HCT116 (cell line): ENCODE results near the gene POLE. TPM values are rescaled to one million over a fixed set of nuclear protein-coding genes. Genes with fewer than 3 reads are reported as not detected.

Experiments used
- ATAC-seq: fragments of 200-7000 bp; cut with Tn5 transposase; 2 replicates; pipeline ENCODE4 v1.9.1; 2020; ENCODE audit warnings: mild to moderate bottlenecking, moderate library complexity
- BruUV-seq: library from RNA; stranded (reverse); fragments of 400-500 nt; replicated peaks from 2 replicates; lab custom pipeline; 2021; lab: Mats Ljungman, UMichigan
- CTCF ChIA-PET: fragments of 300-600 bp; sonication (Branson Sonifier 250); formaldehyde crosslinking; loops from one replicate; lab custom pipeline; 2021; ENCODE audit warnings: antibody characterized with exemption; lab: Charles Lee
- POLR2A ChIA-PET: fragments of 300-600, 350-600 bp; sonication (Branson Sonifier 250); formaldehyde crosslinking; loops from one replicate; lab custom pipeline; 2021; ENCODE audit warnings: antibody characterized with exemption; lab: Charles Lee
- RAD21 ChIA-PET, 2 experiments: fragments of 300-600 bp; sonication (Branson Sonifier 250); formaldehyde crosslinking; loops; one replicate each; lab custom pipeline; 2023; ENCODE audit warnings: low total read pairs in 2 of 2; ENCODE audit not compliant: uncharacterized antibody in 2 of 2, unreplicated experiment in 2 of 2, low non-redundant PET in 1 of 2; lab: Charles Lee
- DNase-seq: peaks from one replicate; pipeline ENCODE4 v3.0.0-alpha.2; 2010; ENCODE audit warnings: low read depth, low spot score
- H2AFZ ChIP-seq: fragments of 200-600 bp; shearing (Covaris generic), sonication (generic); 2 replicates; pipeline ENCODE4 v1.6.1; 2017; ENCODE audit warnings: low read depth, mixed run types, mixed read lengths, antibody characterized with exemption, low read length; ENCODE audit not compliant: poor library complexity, severe bottlenecking
- H3K27ac ChIP-seq: 2 replicates; pipeline ENCODE4 v1.5.1; 2012; ENCODE audit warnings: low read depth, low read length
- H3K27me3 ChIP-seq: fragments of 200-600 bp; sonication (generic); 2 replicates; pipeline ENCODE4 v1.6.1; 2016; ENCODE audit warnings: mixed run types, low read length, mixed read lengths; ENCODE audit not compliant: insufficient read depth
- H3K36me3 ChIP-seq, 2 experiments: fragments of 200-500 bp in 1 of 2; fragments of 200-600 bp in 1 of 2; sonication (Bioruptor generic) in 1 of 2; sonication (generic) in 1 of 2; 2 replicates each; pipeline versions ENCODE4 v1.5.1 to v1.6.1; 2014 to 2016; ENCODE audit warnings: low read length in 2 of 2, inconsistent platforms in 1 of 2, mixed read lengths in 1 of 2, mixed run types in 1 of 2; ENCODE audit not compliant: insufficient read depth in 2 of 2, control insufficient read depth in 1 of 2
- H3K4me1 ChIP-seq, 2 experiments: fragments of 200-600 bp in 1 of 2; sonication (generic) in 1 of 2; 2 replicates each; pipeline versions ENCODE4 v1.5.1 to v1.6.1; 2012 to 2017; ENCODE audit warnings: low read length in 2 of 2, inconsistent platforms in 1 of 2, mild to moderate bottlenecking in 1 of 2, mixed read lengths in 1 of 2, mixed run types in 1 of 2, moderate library complexity in 1 of 2; ENCODE audit not compliant: insufficient read depth in 2 of 2, control insufficient read depth in 1 of 2
- H3K4me2 ChIP-seq: fragments of 200-600 bp; sonication (generic); 2 replicates; pipeline ENCODE4 v1.6.1; 2017; ENCODE audit warnings: mixed run types, low read length, mixed read lengths
- H3K4me3 ChIP-seq, 2 experiments: fragments of 200-600 bp in 1 of 2; sonication (generic) in 1 of 2; replicated peaks in 1 of 2; 2 replicates each; pipeline ENCODE4 v1.5.1; 2011 to 2016; ENCODE audit warnings: low read length in 2 of 2, control low read depth in 1 of 2, low read depth in 1 of 2, mild to moderate bottlenecking in 1 of 2, mixed read lengths in 1 of 2, mixed run types in 1 of 2
- H3K79me2 ChIP-seq: fragments of 200-600 bp; sonication (generic); 2 replicates; pipeline ENCODE4 v1.6.1; 2017; ENCODE audit warnings: mild to moderate bottlenecking, mixed run types, low read length, moderate library complexity, mixed read lengths; ENCODE audit not compliant: insufficient read depth
- H3K9ac ChIP-seq: fragments of 200-600 bp; sonication (generic); 2 replicates; pipeline ENCODE4 v1.6.1; 2016; ENCODE audit warnings: low read length, mixed read lengths
- H3K9me2 ChIP-seq: fragments of 200-600 bp; sonication (generic), shearing (Covaris generic); 2 replicates; pipeline ENCODE4 v1.6.1; 2017; ENCODE audit warnings: mixed run types, mild to moderate bottlenecking, moderate library complexity; ENCODE audit not compliant: insufficient read depth
- H3K9me3 ChIP-seq, 2 experiments: fragments of 200-500 bp in 1 of 2; fragments of 200-600 bp in 1 of 2; sonication (Bioruptor generic) in 1 of 2; sonication (generic) in 1 of 2; 2 replicates each; pipeline ENCODE4 v1.6.1; 2014 to 2017; ENCODE audit warnings: low read length in 2 of 2, mixed read lengths in 2 of 2, inconsistent platforms in 1 of 2, low read depth in 1 of 2, mild to moderate bottlenecking in 1 of 2, mixed run types in 1 of 2, moderate library complexity in 1 of 2; ENCODE audit not compliant: control insufficient read depth in 1 of 2, insufficient read depth in 1 of 2
- H4K20me1 ChIP-seq: fragments of 200-600 bp; sonication (generic), shearing (Covaris generic); 2 replicates; pipeline ENCODE4 v1.6.1; 2017; ENCODE audit warnings: mixed run types, mild to moderate bottlenecking, moderate library complexity; ENCODE audit not compliant: insufficient read depth
- CBX3 ChIP-seq: IDR thresholded peaks from 2 replicates; pipeline ENCODE4 v1.6.1; 2012; ENCODE audit warnings: low read depth
- EGR1 ChIP-seq: IDR thresholded peaks from 2 replicates; pipeline ENCODE4 v1.6.1; 2012; ENCODE audit warnings: low read depth
- ELF1 ChIP-seq: IDR thresholded peaks from 2 replicates; pipeline ENCODE4 v1.6.1; 2012; ENCODE audit warnings: low read depth, borderline replicate concordance
- EZH2 ChIP-seq: fragments of 200-600 bp; sonication (generic); IDR thresholded peaks from 2 replicates; pipeline ENCODE4 v1.6.1; 2017; ENCODE audit warnings: antibody characterized with exemption, mixed run types
- POLR2AphosphoS5 ChIP-seq: IDR thresholded peaks from 2 replicates; pipeline ENCODE4 v1.6.1; 2011; ENCODE audit warnings: mild to moderate bottlenecking, low read depth, low read length, moderate library complexity
- SIN3A ChIP-seq: IDR thresholded peaks from 2 replicates; pipeline ENCODE4 v1.6.1; 2012; ENCODE audit warnings: low read depth
- TCF7L2 ChIP-seq: IDR thresholded peaks from 2 replicates; pipeline ENCODE4 v1.7.0; 2011; ENCODE audit warnings: borderline replicate concordance, inconsistent platforms; ENCODE audit not compliant: insufficient read depth, insufficient read length; ENCODE audit errors: extremely low read depth
- YY1 ChIP-seq: IDR thresholded peaks from 2 replicates; pipeline ENCODE4 v1.6.1; 2011; ENCODE audit warnings: low read length, low read depth, moderate library complexity, mild to moderate bottlenecking; ENCODE audit not compliant: insufficient replicate concordance; ENCODE audit errors: extremely low read depth
- ZBTB33 ChIP-seq: IDR thresholded peaks from 2 replicates; pipeline ENCODE4 v1.6.1; 2011; ENCODE audit warnings: mild to moderate bottlenecking, low read length, moderate library complexity; ENCODE audit not compliant: insufficient replicate concordance; ENCODE audit errors: extremely low read depth
- ZFX ChIP-seq: fragments of 450-650 bp; IDR thresholded peaks from 2 replicates; pipeline ENCODE4 v1.6.1; 2017
- ZNF274 ChIP-seq: fragments of 200-500 bp; sonication (Bioruptor generic); IDR thresholded peaks from 2 replicates; pipeline ENCODE4 v1.6.1; 2014; ENCODE audit warnings: mild to moderate bottlenecking, low read depth, low read length, inconsistent platforms
- intact Hi-C: fragments of 100-400 bp; cut with micrococcal nuclease; formaldehyde crosslinking; loops from 2 replicates; pipeline ENCODE4 v1.10.0; 2022
- total RNA-seq: library from RNA; stranded (reverse); gene quantifications from one replicate; pipeline ENCODE4 v1.2.1, GENCODE V29; 2021; ENCODE audit not compliant: unreplicated experiment

POLE gene
- total RNA-seq, 1 experiment from 2014 or later: 128 TPM

DNA sequence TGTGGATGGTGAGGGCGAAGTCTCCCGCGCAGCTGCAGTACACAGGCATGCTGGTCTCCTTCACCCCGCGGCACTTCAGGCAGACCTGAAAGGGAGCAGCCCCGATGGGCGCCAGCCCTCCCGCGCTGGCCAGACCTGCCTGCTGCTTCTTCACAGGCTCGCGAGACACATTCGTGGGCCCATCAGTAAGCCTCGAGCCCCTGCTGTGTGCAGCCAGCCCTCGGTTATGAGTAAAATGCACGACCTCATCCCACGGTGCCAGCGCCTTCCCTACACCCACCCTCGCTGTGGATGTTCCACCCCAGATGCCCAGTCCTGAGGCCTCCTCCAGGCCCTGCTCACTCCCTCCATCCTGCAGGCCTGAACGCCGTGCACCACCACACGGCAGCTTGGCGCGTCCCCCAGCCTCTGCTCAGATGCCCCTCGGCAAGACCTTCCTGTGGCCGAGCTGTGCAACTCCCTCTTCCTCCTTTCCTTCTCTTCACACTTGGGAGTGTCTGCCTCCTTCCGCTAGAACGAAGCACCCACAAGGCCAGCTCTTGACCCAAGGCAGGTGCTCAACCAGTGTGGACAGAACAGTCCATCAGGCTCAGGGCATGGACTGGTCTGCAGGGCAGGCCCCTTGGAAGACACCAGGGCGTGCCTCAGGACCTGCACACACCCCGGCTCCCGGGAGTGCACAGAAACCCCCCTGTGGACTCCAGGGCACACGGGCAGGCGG lies 62.1 kb downstream of the POLE start:
- TF ChIP-seq TCF7L2: no peak
- TF ChIP-seq EGR1: no peak
- no peak for TF ChIP-seq ELF1
- TF ChIP-seq ZBTB33: no peak
- no peak for TF ChIP-seq YY1
- TF ChIP-seq CBX3: no peak
- no peak for TF ChIP-seq POLR2AphosphoS5
- no peak for TF ChIP-seq ZNF274
- TF ChIP-seq ZFX: no peak
- TF ChIP-seq EZH2: no peak
- TF ChIP-seq SIN3A: no peak
- DNase-seq: no peak
- peaks cover 16 to 31% of the 10 kb centered on the region in 2 experiments for H3K36me3 ChIP-seq
- CTCF ChIA-PET: no interaction called here
- RAD21 ChIA-PET: no interaction called here
- ATAC-seq: no peak
- H4K20me1 ChIP-seq: no peaks in the 10 kb centered on the region
- no peaks in the 10 kb centered on the region for H3K27me3 ChIP-seq
- BruUV-seq: no TSS peak
- H2AFZ ChIP-seq: no peak overlapping the region
- intact Hi-C loops: no loop called here
- peaks cover 0 to 14% of the 10 kb centered on the region in 2 experiments; a peak in 1 of 4 replicates for H3K4me1 ChIP-seq
- H3K4me2 ChIP-seq: no peak overlapping the region
- no peaks in the 10 kb centered on the region for H3K9me3 ChIP-seq
- no peak overlapping the region for H3K4me3 ChIP-seq
- POLR2A ChIA-PET: no interaction called here
- H3K27ac ChIP-seq: no peak overlapping the region
- no peaks in the 10 kb centered on the region for H3K9me2 ChIP-seq
- H3K9ac ChIP-seq: no peak overlapping the region
- no peaks in the 10 kb centered on the region for H3K79me2 ChIP-seq
